ENCODE results near the gene RAB4A.

RAB4A gene

DNA sequence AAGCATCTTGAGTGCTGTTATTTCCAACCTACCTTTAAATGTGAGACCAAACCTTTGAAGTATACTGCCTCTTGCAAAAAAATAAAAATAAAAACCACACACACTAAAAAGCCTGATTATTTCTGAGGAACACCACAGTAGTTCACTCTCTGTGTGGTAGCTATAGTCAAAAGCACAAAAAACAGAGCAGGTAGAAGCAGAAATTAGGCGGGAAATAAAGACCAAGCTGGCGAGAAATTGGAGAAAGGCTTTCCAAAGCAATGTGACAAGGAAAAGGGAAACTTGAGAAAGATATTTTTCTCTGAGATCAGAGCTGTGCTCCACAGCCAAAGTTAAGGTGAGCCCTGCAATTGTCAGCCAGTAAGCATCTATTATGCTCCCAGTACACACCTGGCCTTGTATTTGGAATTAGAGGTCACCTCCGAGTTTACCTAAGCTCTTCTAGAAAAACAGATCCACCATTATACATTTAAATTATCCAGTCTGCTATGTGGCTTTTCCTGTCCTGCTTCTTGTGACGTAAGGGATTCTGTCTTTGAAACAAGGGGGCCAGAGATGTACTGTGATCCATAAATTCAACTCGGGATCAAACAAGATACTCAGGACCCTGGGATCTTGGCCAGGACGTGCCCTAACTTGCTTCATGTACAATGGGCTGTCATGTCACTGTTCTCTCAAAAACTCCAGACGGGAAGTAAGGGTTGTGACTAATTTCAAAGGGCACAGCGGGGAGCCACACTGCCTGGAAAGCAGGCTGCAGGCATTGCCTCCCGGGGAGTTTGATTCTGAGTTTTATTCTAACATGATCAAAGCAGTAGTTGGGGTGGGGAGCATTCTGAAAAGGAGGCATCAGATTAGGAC lies 39.8 kb upstream of the RAB4A start:
- H3K4me3 ChIP-seq (ENCODE audit: low read depth, low read length) = no peak overlapping the region
- no peak for TF ChIP-seq POLR2A (IDR thresholded peaks at IDR 0.05; ENCODE audit: extremely low read depth, insufficient read length)
- TF ChIP-seq, protein P1, sequence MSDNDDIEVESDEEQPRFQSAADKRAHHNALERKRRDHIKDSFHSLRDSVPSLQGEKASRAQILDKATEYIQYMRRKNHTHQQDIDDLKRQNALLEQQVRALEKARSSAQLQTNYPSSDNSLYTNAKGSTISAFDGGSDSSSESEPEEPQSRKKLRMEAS (IDR thresholded peaks at IDR 0.05; ENCODE audit: low read depth, low read length) = no peak
- no peak for TF ChIP-seq MYC (IDR thresholded peaks at IDR 0.05; ENCODE audit: low read depth, low read length)
- TF ChIP-seq, protein P2, sequence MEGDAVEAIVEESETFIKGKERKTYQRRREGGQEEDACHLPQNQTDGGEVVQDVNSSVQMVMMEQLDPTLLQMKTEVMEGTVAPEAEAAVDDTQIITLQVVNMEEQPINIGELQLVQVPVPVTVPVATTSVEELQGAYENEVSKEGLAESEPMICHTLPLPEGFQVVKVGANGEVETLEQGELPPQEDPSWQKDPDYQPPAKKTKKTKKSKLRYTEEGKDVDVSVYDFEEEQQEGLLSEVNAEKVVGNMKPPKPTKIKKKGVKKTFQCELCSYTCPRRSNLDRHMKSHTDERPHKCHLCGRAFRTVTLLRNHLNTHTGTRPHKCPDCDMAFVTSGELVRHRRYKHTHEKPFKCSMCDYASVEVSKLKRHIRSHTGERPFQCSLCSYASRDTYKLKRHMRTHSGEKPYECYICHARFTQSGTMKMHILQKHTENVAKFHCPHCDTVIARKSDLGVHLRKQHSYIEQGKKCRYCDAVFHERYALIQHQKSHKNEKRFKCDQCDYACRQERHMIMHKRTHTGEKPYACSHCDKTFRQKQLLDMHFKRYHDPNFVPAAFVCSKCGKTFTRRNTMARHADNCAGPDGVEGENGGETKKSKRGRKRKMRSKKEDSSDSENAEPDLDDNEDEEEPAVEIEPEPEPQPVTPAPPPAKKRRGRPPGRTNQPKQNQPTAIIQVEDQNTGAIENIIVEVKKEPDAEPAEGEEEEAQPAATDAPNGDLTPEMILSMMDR (IDR thresholded peaks at IDR 0.05; ENCODE audit: low read depth, low read length) = no peak
- peak; percentile 79 for DNase-seq (ENCODE audit: low read depth)

GRCh38 chr1:229231754-229232119 lies 39.2 kb upstream of the RAB4A start:
- DNase-seq (ENCODE audit: low read depth) = peak; percentile 65

DNA sequence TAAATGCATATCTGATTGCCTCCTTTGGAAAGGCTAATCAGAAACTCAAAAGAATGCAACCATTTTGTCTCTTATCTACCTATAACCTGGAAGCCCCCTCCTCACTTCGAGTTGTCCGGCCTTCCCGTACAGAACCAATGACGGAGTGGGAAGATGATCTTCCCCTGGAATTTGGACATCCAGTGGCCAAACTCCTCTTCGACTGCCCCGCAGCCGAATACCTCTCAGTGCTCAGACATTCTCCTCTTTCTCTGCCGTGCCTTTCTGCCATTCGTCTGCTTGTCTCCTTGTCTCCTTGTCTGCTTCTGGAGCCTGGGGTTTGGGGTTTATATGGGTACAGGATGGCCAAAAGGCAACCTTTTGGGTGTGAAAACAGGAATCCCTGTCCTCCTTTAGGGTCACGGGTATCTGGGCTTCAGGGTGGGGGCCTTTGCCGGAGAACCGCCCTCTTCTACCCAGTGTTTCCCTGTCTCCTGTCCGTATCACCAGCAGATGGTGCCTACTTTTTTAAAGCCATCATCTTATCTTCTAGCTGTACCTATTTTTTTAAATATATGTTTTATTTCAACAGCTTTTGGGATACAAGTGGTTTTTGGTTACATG lies 35.9 kb upstream of the RAB4A start:
- DNase-seq (ENCODE audit: low read depth) = no peak
- TF ChIP-seq, protein P1 (IDR thresholded peaks at IDR 0.05; ENCODE audit: low read depth, low read length) = no peak
- TF ChIP-seq, protein P2 (IDR thresholded peaks at IDR 0.05; ENCODE audit: low read depth, low read length) = no peak
- TF ChIP-seq POLR2A (IDR thresholded peaks at IDR 0.05; ENCODE audit: extremely low read depth, insufficient read length) = no peak
- TF ChIP-seq MYC (IDR thresholded peaks at IDR 0.05; ENCODE audit: low read depth, low read length) = no peak
- no peak overlapping the region for H3K4me3 ChIP-seq (ENCODE audit: low read depth, low read length)

More at GRCh38 chr1:229231754-229232119, 39.2 kb upstream of the RAB4A start:
- H3K4me3 ChIP-seq (ENCODE audit: low read depth, low read length) = no peak overlapping the region
- no peak for TF ChIP-seq MYC (IDR thresholded peaks at IDR 0.05; ENCODE audit: low read depth, low read length)
- TF ChIP-seq, protein P2 (IDR thresholded peaks at IDR 0.05; ENCODE audit: low read depth, low read length) = no peak
- TF ChIP-seq, protein P1 (IDR thresholded peaks at IDR 0.05; ENCODE audit: low read depth, low read length) = no peak
- TF ChIP-seq POLR2A (IDR thresholded peaks at IDR 0.05; ENCODE audit: extremely low read depth, insufficient read length) = no peak

DNA sequence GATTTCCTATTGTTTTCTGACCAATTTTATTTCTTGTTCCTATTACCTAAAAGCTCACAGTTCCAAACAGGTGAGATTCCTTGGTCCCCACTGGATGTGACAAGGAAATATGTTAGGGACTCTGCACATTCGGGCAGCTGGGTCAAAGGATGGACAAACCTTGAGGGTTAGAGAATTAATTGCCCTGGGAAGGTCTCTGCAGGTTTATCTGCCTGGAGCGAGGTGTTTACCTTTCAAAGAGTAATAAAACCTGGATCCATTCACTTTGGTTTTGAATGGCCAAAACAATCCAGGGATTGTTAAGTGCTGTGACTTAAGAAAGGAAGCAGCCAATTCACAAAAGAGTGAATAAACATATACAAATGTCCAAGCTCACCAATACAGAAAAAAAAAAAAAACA lies 33.6 kb upstream of the RAB4A start:
- no peak overlapping the region for H3K4me3 ChIP-seq (ENCODE audit: low read depth, low read length)
- TF ChIP-seq POLR2A (IDR thresholded peaks at IDR 0.05; ENCODE audit: extremely low read depth, insufficient read length) (no peak), MYC (IDR thresholded peaks at IDR 0.05; ENCODE audit: low read depth, low read length) (no peak)
- TF ChIP-seq, protein P2 (IDR thresholded peaks at IDR 0.05; ENCODE audit: low read depth, low read length) = no peak
- TF ChIP-seq, protein P1 (IDR thresholded peaks at IDR 0.05; ENCODE audit: low read depth, low read length) = no peak
- no peak for DNase-seq (ENCODE audit: low read depth)

GRCh38 chr1:229238231-229238630 lies 32.7 kb upstream of the RAB4A start:
- no peak overlapping the region for H3K4me3 ChIP-seq (ENCODE audit: low read depth, low read length)
- TF ChIP-seq, protein P2 (IDR thresholded peaks at IDR 0.05; ENCODE audit: low read depth, low read length) = no peak
- TF ChIP-seq, protein P1 (IDR thresholded peaks at IDR 0.05; ENCODE audit: low read depth, low read length) = no peak
- TF ChIP-seq POLR2A (IDR thresholded peaks at IDR 0.05; ENCODE audit: extremely low read depth, insufficient read length) (no peak), MYC (IDR thresholded peaks at IDR 0.05; ENCODE audit: low read depth, low read length) (no peak)
- DNase-seq (ENCODE audit: low read depth) = no peak
